Measurements from ENCODE around the gene LAMB4. TPM values are rescaled to one million over a fixed set of nuclear protein-coding genes. Genes with fewer than 3 reads are reported as not detected.

Gene LAMB4
- total RNA-seq, 4 donors from 2014 or later, result 2.0 to 28.2 (median 8.8) TPM

- intact Hi-C loops (cut with DNase I), result no loop called here
- H3K4me1 ChIP-seq, result no peaks in the 10 kb centered on the region
- TF ChIP-seq CTCF (IDR thresholded peaks at IDR 0.05) (no peak), POLR2A (IDR thresholded peaks at IDR 0.05) (no peak)
- no peaks in the 10 kb centered on the region for H3K36me3 ChIP-seq
- H3K27me3 ChIP-seq, result no peaks in the 10 kb centered on the region
- H3K9me3 ChIP-seq, result no peaks in the 10 kb centered on the region
- no peak for DNase-seq
- H3K4me3 ChIP-seq, result no peak overlapping the region
- 72 to 77% methylated on average over 3 of the region's 3 CpGs for WGBS, 2 donors
- no peak overlapping the region for H3K27ac ChIP-seq
Measured at GRCh38 chr7:108156897-108157605, 26.9 kb upstream of the LAMB4 start.

GRCh38 chr7:108152198-108152597, 22.0 kb upstream of the LAMB4 start:
- H3K27ac ChIP-seq, result no peak overlapping the region
- intact Hi-C loops (cut with DNase I), result no loop called here
- DNase-seq, result no peak
- WGBS, 2 donors, result 51 to 73% methylated on average over 3 of the region's 3 CpGs
- TF ChIP-seq POLR2A (IDR thresholded peaks at IDR 0.05) (no peak), CTCF (IDR thresholded peaks at IDR 0.05) (no peak)
- H3K9me3 ChIP-seq, result no peaks in the 10 kb centered on the region
- no peaks in the 10 kb centered on the region for H3K4me1 ChIP-seq
- no peak overlapping the region for H3K4me3 ChIP-seq
- H3K27me3 ChIP-seq, result no peaks in the 10 kb centered on the region
- no peaks in the 10 kb centered on the region for H3K36me3 ChIP-seq

- TF ChIP-seq CTCF (IDR thresholded peaks at IDR 0.05) (no peak), POLR2A (IDR thresholded peaks at IDR 0.05) (no peak)
Measured at GRCh38 chr7:108149908-108150307, 19.7 kb upstream of the LAMB4 start.

GRCh38 chr7:108149119-108149518, 19.0 kb upstream of the LAMB4 start:
- TF ChIP-seq POLR2A (IDR thresholded peaks at IDR 0.05) (no peak), CTCF (IDR thresholded peaks at IDR 0.05) (no peak)
- DNase-seq, result no peak
- H3K4me3 ChIP-seq, result no peak overlapping the region
- WGBS, 2 donors, result 66 to 76% methylated on average over 5 of the region's 5 CpGs
- peaks cover 0 to under 1% (median 0%) of the 10 kb centered on the region in 4 donors for H3K27me3 ChIP-seq
- H3K36me3 ChIP-seq, result no peaks in the 10 kb centered on the region
- H3K4me1 ChIP-seq, result peaks cover 3 to 17% (median 6%) of the 10 kb centered on the region in 3 donors
- H3K9me3 ChIP-seq, result no peaks in the 10 kb centered on the region
- no peak overlapping the region for H3K27ac ChIP-seq
- intact Hi-C loops (cut with DNase I), result no loop called here

More at GRCh38 chr7:108149908-108150307, 19.7 kb upstream of the LAMB4 start:
- DNase-seq, result no peak
- Histone ChIP-seq H3K9me3 (no peaks in the 10 kb centered on the region), H3K36me3 (no peaks in the 10 kb centered on the region), H3K4me1 (peaks cover 3 to 16% (median 6%) of the 10 kb centered on the region in 3 donors), H3K27me3 (no peaks in the 10 kb centered on the region), H3K4me3 (no peak overlapping the region), H3K27ac (no peak overlapping the region)
- WGBS, 2 donors, result 53 to 74% methylated on average over 6 of the region's 6 CpGs
- intact Hi-C loops (cut with DNase I), result no loop called here

GRCh38 chr7:108147031-108147563, 16.9 kb upstream of the LAMB4 start:
- Histone ChIP-seq H3K9me3 (no peaks in the 10 kb centered on the region), H3K27ac (no peak overlapping the region), H3K36me3 (no peaks in the 10 kb centered on the region), H3K4me1 (peaks cover 3 to 17% (median 6%) of the 10 kb centered on the region in 3 donors), H3K27me3 (peaks cover 0 to 3% (median 0%) of the 10 kb centered on the region in 4 donors), H3K4me3 (no peak overlapping the region)
- 77 to 81% methylated on average over 6 of the region's 6 CpGs for WGBS, 2 donors
- TF ChIP-seq CTCF (IDR thresholded peaks at IDR 0.05) (no peak), POLR2A (IDR thresholded peaks at IDR 0.05) (no peak)
- DNase-seq, result no peak
- intact Hi-C loops (cut with DNase I), result loop anchor here (2.0 kb wide), 1 partner anchor 32 kb away; no protein-coding TSS in a partner anchor
